H9 (cell line): Measurements from ENCODE around the gene SPATA31E1. TPM values are rescaled to one million over a fixed set of nuclear protein-coding genes. Genes with fewer than 3 reads are reported as not detected.

Experiments used
- DNase-seq: peaks from one replicate; pipeline ENCODE4 v3.0.0-alpha.2; 2017
- H2AFZ ChIP-seq: one replicate; pipeline ENCODE4 v1.6.1; 2013; ENCODE audit warnings: mild to moderate bottlenecking, low read length, control low read depth, moderate library complexity
- H2AK5ac ChIP-seq: 2 replicates; pipeline ENCODE4 v1.6.1; 2013; ENCODE audit warnings: low read length, control low read depth, mixed read lengths; ENCODE audit not compliant: insufficient read length
- H2BK120ac ChIP-seq: one replicate; pipeline ENCODE4 v1.6.1; 2013; ENCODE audit warnings: low read depth, mild to moderate bottlenecking, low read length, control low read depth, inconsistent platforms; ENCODE audit not compliant: poor library complexity, severe bottlenecking
- H2BK12ac ChIP-seq: 2 replicates; pipeline ENCODE4 v1.6.1; 2013; ENCODE audit warnings: low read length, control low read depth, mixed read lengths, low read depth; ENCODE audit not compliant: insufficient read length
- H2BK15ac ChIP-seq: 2 replicates; pipeline ENCODE4 v1.6.1; 2013; ENCODE audit warnings: low read depth, low read length, control low read depth
- H2BK20ac ChIP-seq: one replicate; pipeline ENCODE4 v1.6.1; 2013; ENCODE audit warnings: low read depth, mild to moderate bottlenecking, low read length, control low read depth, inconsistent platforms; ENCODE audit not compliant: poor library complexity, severe bottlenecking
- H2BK5ac ChIP-seq: 2 replicates; pipeline ENCODE4 v1.6.1; 2013; ENCODE audit warnings: low read length, control low read depth, mixed read lengths; ENCODE audit not compliant: insufficient read length
- H3K14ac ChIP-seq: 2 replicates; pipeline ENCODE4 v1.6.1; 2013; ENCODE audit warnings: low read length, control low read depth; ENCODE audit not compliant: insufficient read depth
- H3K18ac ChIP-seq: 2 replicates; pipeline ENCODE4 v1.6.1; 2013; ENCODE audit warnings: low read depth, mild to moderate bottlenecking, mixed read lengths, low read length, control low read depth; ENCODE audit not compliant: insufficient read length
- H3K23ac ChIP-seq: 2 replicates; pipeline ENCODE4 v1.6.1; 2013; ENCODE audit warnings: low read length, control low read depth, mixed read lengths, low read depth; ENCODE audit not compliant: insufficient read length
- H3K23me2 ChIP-seq: 2 replicates; pipeline ENCODE4 v1.6.1; 2013; ENCODE audit warnings: low read depth, mild to moderate bottlenecking, mixed read lengths, low read length, control low read depth; ENCODE audit not compliant: insufficient read length, poor library complexity, severe bottlenecking
- H3K27ac ChIP-seq: 2 replicates; pipeline ENCODE4 v1.5.1; 2013; ENCODE audit warnings: low read length, control low read depth, mixed read lengths, low read depth; ENCODE audit not compliant: insufficient read length
- H3K27me3 ChIP-seq: 2 replicates; pipeline ENCODE4 v1.6.1; 2013; ENCODE audit warnings: low read length, control low read depth, inconsistent platforms; ENCODE audit not compliant: insufficient read depth
- H3K4ac ChIP-seq: 2 replicates; pipeline ENCODE4 v1.6.1; 2013; ENCODE audit warnings: low read depth, mild to moderate bottlenecking, control low read depth, inconsistent platforms, low read length, moderate library complexity
- H3K4me1 ChIP-seq: 2 replicates; pipeline ENCODE4 v1.6.1; 2013; ENCODE audit warnings: low read length, control low read depth, inconsistent platforms; ENCODE audit not compliant: insufficient read depth
- H3K4me2 ChIP-seq: 2 replicates; pipeline ENCODE4 v1.6.1; 2013; ENCODE audit warnings: low read length, control low read depth, mixed read lengths; ENCODE audit not compliant: insufficient read length, insufficient read depth
- H3K56ac ChIP-seq: 2 replicates; pipeline ENCODE4 v1.6.1; 2013; ENCODE audit warnings: low read depth, mild to moderate bottlenecking, mixed read lengths, low read length, control low read depth; ENCODE audit not compliant: insufficient read length
- H3K79me1 ChIP-seq: 2 replicates; pipeline ENCODE4 v1.6.1; 2013; ENCODE audit warnings: low read depth, mild to moderate bottlenecking, moderate library complexity, low read length, control low read depth, inconsistent platforms; ENCODE audit not compliant: insufficient read depth, poor library complexity, severe bottlenecking
- H3K79me2 ChIP-seq: 2 replicates; pipeline ENCODE4 v1.6.1; 2013; ENCODE audit warnings: low read length, control low read depth, inconsistent platforms; ENCODE audit not compliant: insufficient read depth
- H3K9ac ChIP-seq: 2 replicates; pipeline ENCODE4 v1.6.1; 2013; ENCODE audit warnings: low read length, control low read depth, mixed read lengths; ENCODE audit not compliant: insufficient read length; ENCODE audit errors: extremely low read depth
- H3K9me3 ChIP-seq: one replicate; pipeline ENCODE4 v1.6.1; 2013; ENCODE audit warnings: low read depth, low read length, inconsistent platforms; ENCODE audit not compliant: control insufficient read depth
- H3T11ph ChIP-seq: one replicate; pipeline ENCODE4 v1.6.1; 2013; ENCODE audit warnings: mild to moderate bottlenecking, low read length, control low read depth, inconsistent platforms
- H4K20me1 ChIP-seq: one replicate; pipeline ENCODE4 v1.6.1; 2013; ENCODE audit not compliant: control insufficient read depth, insufficient read length, insufficient read depth
- H4K5ac ChIP-seq: 2 replicates; pipeline ENCODE4 v1.6.1; 2013; ENCODE audit warnings: low read depth, mild to moderate bottlenecking, mixed read lengths, low read length, control low read depth; ENCODE audit not compliant: insufficient read length
- H4K8ac ChIP-seq: replicated peaks from 2 replicates; pipeline ENCODE4 v1.6.1; 2013; ENCODE audit warnings: low read length, control low read depth, mixed read lengths, low read depth; ENCODE audit not compliant: insufficient read length
- H4K91ac ChIP-seq: 2 replicates; pipeline ENCODE4 v1.6.1; 2013; ENCODE audit warnings: low read depth, mild to moderate bottlenecking, moderate library complexity, mixed read lengths, low read length, control low read depth; ENCODE audit not compliant: insufficient read length
- H3K27ac Mint-ChIP-seq, 3 experiments: 2 replicates in 2 of 3; 3 replicates in 1 of 3; pipeline ENCODE4 v1.8.0; 2020 to 2021; ENCODE audit warnings: mixed read lengths in 3 of 3, mild to moderate bottlenecking in 1 of 3, moderate library complexity in 1 of 3
- H3K27me3 Mint-ChIP-seq: 2 replicates; pipeline ENCODE4 v1.8.0; 2021; ENCODE audit warnings: low read depth, mild to moderate bottlenecking, moderate library complexity, mixed read lengths
- H3K36me3 Mint-ChIP-seq, 3 experiments: 2 replicates in 2 of 3; 3 replicates in 1 of 3; pipeline ENCODE4 v1.8.0; 2020 to 2021; ENCODE audit warnings: low read depth in 3 of 3, mixed read lengths in 3 of 3; ENCODE audit not compliant: insufficient read depth in 1 of 3
- H3K4me1 Mint-ChIP-seq, 2 experiments: 2 replicates each; pipeline ENCODE4 v1.8.0; 2020; ENCODE audit warnings: mixed read lengths in 2 of 2
- H3K4me3 Mint-ChIP-seq, 2 experiments: 2 replicates in 1 of 2; 3 replicates in 1 of 2; pipeline ENCODE4 v1.8.0; 2020 to 2021; ENCODE audit warnings: mild to moderate bottlenecking in 2 of 2, mixed read lengths in 2 of 2, moderate library complexity in 1 of 2
- H3K9me3 Mint-ChIP-seq, 2 experiments: 2 replicates in 1 of 2; 3 replicates in 1 of 2; pipeline ENCODE4 v1.8.0; 2020; ENCODE audit warnings: mild to moderate bottlenecking in 2 of 2, mixed read lengths in 2 of 2, moderate library complexity in 1 of 2
- WGBS: extraction: QIAGEN DNeasy Blood & Tissue Kit; methylation state at CpG from one replicate; pipeline ENCODE4 v1.1.7; 2013; ENCODE audit warnings: missing lambda C conversion rate, low lambda C conversion rate, mixed read lengths; ENCODE audit not compliant: insufficient read length; ENCODE audit errors: extremely low coverage; 5-methylcytosine and 5-hydroxymethylcytosine counted together
- total RNA-seq: library from RNA; stranded (reverse); gene quantifications from 2 replicates; pipeline ENCODE4 v1.2.1, GENCODE V29; 2021
- TF ChIP-seq, protein P1 (sequence below): fragments of 200-600 bp; sonication (generic); conservative IDR thresholded peaks from 3 replicates; pipeline ENCODE4 v1.8.0; 2021; ENCODE audit warnings: antibody characterized with exemption, mild to moderate bottlenecking

SPATA31E1 gene
- total RNA-seq, 1 experiment from 2014 or later, result 0.09 TPM

DNA sequence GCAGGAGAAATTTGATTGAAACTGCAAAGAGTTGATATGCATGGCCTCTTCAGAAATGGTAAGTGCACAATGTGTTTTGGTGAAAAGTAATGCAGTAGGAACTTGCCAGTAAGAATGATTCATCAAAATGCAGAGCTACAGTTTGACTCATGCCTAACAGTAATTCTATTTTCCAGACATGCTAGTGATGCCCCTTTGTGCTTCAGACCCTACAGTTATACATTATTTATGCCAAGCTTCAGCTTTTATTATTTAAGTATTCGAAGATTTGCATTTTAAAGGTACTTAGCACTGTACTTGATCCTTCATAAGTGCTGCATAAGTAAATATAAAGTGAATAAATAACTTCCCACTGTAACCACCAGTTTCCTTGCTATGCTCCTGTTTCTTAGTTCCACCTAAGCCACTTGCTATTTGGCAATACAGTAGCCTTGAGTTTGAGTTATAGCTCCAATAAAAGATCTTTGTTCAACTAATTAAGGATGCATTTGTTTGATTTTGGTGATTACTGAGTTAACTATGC is 3.6 kb upstream of the SPATA31E1 start:
- Histone ChIP-seq H2BK5ac (no peak overlapping the region), H3K4me2 (no peak overlapping the region), H3K9ac (no peak overlapping the region), H4K91ac (no peak overlapping the region), H3K23ac (no peak overlapping the region), H4K5ac (no peak overlapping the region), H3K4ac (no peak overlapping the region), H2BK120ac (no peak overlapping the region), H3T11ph (no peak overlapping the region), H3K18ac (no peak overlapping the region), H3K56ac (no peak overlapping the region), H4K20me1 (no peaks in the 10 kb centered on the region), H3K4me1 (peaks cover 11% of the 10 kb centered on the region; the same call in 1 of the 2 replicates), H3K23me2 (no peaks in the 10 kb centered on the region), H2BK15ac (no peak overlapping the region), H3K79me1 (no peaks in the 10 kb centered on the region), H2BK20ac (no peak overlapping the region), H3K14ac (no peak overlapping the region), H3K27me3 (no peaks in the 10 kb centered on the region), H3K27ac (no peak overlapping the region), H3K79me2 (no peaks in the 10 kb centered on the region), H3K9me3 (no peaks in the 10 kb centered on the region), H2AK5ac (no peak overlapping the region), H2AFZ (no peak overlapping the region), H2BK12ac (no peak overlapping the region), H4K8ac (no peak overlapping the region)
- Mint-ChIP-seq H3K4me1 (peaks cover 41 to 45% of the 10 kb centered on the region in 2 experiments), H3K27ac (no peak overlapping the region), H3K9me3 (peaks cover 0 to 9% of the 10 kb centered on the region in 2 experiments; a peak in 2 of 5 replicates), H3K36me3 (peaks cover 2 to 8% (median 3%) of the 10 kb centered on the region in 3 experiments; a peak in 4 of 7 replicates), H3K4me3 (no peak overlapping the region), H3K27me3 (peaks cover 5% of the 10 kb centered on the region)
- WGBS, result no CpG with 5 or more reads among the region's 1 CpG
- DNase-seq, result no peak
- TF ChIP-seq, protein P1, sequence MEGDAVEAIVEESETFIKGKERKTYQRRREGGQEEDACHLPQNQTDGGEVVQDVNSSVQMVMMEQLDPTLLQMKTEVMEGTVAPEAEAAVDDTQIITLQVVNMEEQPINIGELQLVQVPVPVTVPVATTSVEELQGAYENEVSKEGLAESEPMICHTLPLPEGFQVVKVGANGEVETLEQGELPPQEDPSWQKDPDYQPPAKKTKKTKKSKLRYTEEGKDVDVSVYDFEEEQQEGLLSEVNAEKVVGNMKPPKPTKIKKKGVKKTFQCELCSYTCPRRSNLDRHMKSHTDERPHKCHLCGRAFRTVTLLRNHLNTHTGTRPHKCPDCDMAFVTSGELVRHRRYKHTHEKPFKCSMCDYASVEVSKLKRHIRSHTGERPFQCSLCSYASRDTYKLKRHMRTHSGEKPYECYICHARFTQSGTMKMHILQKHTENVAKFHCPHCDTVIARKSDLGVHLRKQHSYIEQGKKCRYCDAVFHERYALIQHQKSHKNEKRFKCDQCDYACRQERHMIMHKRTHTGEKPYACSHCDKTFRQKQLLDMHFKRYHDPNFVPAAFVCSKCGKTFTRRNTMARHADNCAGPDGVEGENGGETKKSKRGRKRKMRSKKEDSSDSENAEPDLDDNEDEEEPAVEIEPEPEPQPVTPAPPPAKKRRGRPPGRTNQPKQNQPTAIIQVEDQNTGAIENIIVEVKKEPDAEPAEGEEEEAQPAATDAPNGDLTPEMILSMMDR, result no peak
